ENCODE data around the gene NDRG2. TPM values are rescaled to one million over a fixed set of nuclear protein-coding genes. Genes with fewer than 3 reads are reported as not detected.

Gene NDRG2
- total and polyA plus RNA-seq, 2 donors (not counting 1 experiment from before 2014, with no cell fraction given) = 0.32 to 0.50 TPM

DNA sequence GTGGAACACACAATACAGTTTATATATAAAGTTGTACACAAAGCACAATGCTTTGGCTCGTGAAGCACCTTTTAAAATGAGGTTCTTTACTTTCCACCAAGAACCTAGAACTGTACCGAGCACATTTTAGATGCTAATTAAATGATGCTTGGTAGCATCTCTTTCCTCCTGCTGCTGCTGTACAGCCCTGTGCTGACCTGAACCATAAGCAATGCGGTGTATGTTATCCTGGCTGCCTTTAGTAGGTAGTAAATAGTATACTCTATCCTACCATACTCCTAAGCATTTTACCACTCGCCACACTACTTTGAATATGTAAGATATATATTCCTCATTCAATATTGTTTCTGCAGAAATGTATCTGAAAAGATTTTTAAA, 29.9 kb upstream of the NDRG2 start:
- Histone ChIP-seq H3K9ac (ENCODE audit: insufficient read depth, low read length) (no peak overlapping the region), H3K4me1 (ENCODE audit: control insufficient read depth, extremely low read depth, insufficient read depth, low read length) (no peaks in the 10 kb centered on the region), H3K27ac (ENCODE audit: insufficient read depth, low read length) (no peak overlapping the region), H3K79me2 (ENCODE audit: control insufficient read depth, insufficient read depth, low read length) (no peaks in the 10 kb centered on the region), H2AFZ (ENCODE audit: low read length) (no peak overlapping the region), H3K4me2 (ENCODE audit: extremely low read depth, insufficient read depth, low read length) (no peak overlapping the region), H4K20me1 (ENCODE audit: control insufficient read depth, extremely low read depth, insufficient read depth, low read length) (no peaks in the 10 kb centered on the region), H3K4me3 (replicated peaks in 1 of 4; ENCODE audit: control extremely low read depth in 1 of 4, insufficient read depth in 1 of 4, low read depth in 3 of 4, low read length in 4 of 4) (no peak overlapping the region), H3K9me3 (ENCODE audit: control insufficient read depth, insufficient read depth, low read depth, low read length) (no peaks in the 10 kb centered on the region), H3K36me3 (ENCODE audit: control insufficient read depth, insufficient read depth, low read length) (no peaks in the 10 kb centered on the region), H3K27me3 (ENCODE audit: control insufficient read depth, insufficient read depth, low read length) (no peaks in the 10 kb centered on the region)
- TF ChIP-seq, protein P1, sequence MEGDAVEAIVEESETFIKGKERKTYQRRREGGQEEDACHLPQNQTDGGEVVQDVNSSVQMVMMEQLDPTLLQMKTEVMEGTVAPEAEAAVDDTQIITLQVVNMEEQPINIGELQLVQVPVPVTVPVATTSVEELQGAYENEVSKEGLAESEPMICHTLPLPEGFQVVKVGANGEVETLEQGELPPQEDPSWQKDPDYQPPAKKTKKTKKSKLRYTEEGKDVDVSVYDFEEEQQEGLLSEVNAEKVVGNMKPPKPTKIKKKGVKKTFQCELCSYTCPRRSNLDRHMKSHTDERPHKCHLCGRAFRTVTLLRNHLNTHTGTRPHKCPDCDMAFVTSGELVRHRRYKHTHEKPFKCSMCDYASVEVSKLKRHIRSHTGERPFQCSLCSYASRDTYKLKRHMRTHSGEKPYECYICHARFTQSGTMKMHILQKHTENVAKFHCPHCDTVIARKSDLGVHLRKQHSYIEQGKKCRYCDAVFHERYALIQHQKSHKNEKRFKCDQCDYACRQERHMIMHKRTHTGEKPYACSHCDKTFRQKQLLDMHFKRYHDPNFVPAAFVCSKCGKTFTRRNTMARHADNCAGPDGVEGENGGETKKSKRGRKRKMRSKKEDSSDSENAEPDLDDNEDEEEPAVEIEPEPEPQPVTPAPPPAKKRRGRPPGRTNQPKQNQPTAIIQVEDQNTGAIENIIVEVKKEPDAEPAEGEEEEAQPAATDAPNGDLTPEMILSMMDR (conservative IDR thresholded peaks at IDR 0.05 in 1 of 2, IDR thresholded peaks at IDR 0.05 in 1 of 2; ENCODE audit: low read depth in 1 of 2, low read length in 2 of 2) = no peak
- no peak for TF ChIP-seq EZH2 (IDR thresholded peaks at IDR 0.05; ENCODE audit: low read length, missing control alignments)
- no peak for DNase-seq (ENCODE audit: low read depth in 2 of 2)

DNA sequence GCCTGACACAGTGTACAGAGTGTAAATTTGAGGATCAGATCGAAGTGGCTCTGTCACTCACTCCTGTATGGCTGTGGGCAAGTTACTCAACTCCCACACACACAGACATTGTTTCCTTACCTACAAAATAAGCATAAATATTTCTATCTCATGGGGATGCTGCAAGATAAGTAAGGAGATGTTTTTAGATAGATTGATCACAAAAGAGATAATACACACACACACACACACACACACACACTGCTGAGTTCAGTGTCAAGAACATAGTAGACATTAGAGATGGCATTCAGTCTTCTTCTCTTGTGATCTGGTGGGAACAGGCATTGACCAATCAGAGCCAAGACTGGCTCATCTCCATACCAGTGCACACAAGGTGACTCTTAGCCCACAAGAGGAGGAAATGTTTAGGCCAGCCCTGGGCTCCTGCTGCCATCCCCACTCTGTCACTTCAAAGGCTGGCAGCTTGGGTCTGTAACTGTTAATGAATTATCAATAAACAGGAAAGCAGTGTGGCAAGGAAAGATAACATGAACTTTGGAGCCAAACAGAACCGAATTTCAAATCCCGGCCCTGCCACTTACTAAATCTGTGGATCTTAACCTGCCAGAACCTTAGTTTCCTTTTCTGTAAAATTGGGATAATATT, 29.4 kb upstream of the NDRG2 start:
- Histone ChIP-seq H3K4me1 (ENCODE audit: control insufficient read depth, extremely low read depth, insufficient read depth, low read length) (no peaks in the 10 kb centered on the region), H3K9me3 (ENCODE audit: control insufficient read depth, insufficient read depth, low read depth, low read length) (no peaks in the 10 kb centered on the region)
- no peak for TF ChIP-seq EZH2 (IDR thresholded peaks at IDR 0.05; ENCODE audit: low read length, missing control alignments)
- TF ChIP-seq, protein P1 (conservative IDR thresholded peaks at IDR 0.05 in 1 of 2, IDR thresholded peaks at IDR 0.05 in 1 of 2; ENCODE audit: low read depth in 1 of 2, low read length in 2 of 2) = no peak

DNA sequence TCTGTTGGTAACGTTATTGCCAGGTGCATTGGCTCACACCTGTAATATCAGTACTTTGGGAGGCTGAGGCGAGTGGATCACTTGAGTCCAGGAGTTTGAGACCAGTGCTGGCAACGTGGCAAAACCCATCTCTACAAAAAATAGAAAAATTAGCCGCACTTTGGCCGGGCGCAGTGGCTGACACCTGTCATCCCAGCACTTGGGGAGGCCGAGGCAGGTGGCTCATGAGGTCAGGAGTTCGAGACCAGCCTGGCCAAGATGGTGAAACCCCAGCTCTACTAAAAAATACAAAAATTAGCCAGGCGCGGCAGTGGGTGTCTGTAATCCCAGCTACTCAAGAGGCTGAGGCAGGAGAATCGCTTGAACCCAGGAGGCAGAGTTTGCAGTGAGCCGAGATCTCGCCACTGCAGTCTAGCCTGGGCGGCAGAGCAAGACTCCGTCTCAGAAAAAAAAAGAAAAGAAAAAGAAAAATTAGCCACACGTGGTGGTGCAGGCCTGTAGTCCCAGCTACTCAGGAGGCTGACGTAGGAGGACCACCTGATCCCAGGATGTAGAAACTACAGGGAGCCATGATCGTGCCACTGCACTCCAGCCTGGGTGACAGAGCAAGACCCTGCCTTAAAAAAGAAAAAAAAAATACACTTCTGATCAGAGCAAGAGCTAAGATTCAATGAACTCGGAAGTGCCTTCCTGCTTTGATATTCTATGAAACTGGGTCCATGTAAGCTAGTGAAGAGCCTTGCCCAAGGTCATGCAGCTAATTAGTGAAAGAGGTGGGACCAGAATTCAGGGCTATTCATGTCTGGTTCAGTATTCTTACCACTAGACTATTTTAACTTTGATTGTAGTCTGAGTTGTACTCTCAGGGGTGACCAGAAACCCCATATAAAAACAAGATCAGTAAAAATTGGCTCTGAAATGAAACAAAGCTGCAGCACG, 28.6 kb upstream of the NDRG2 start:
- Histone ChIP-seq H4K20me1 (ENCODE audit: control insufficient read depth, extremely low read depth, insufficient read depth, low read length) (no peaks in the 10 kb centered on the region), H3K4me3 (replicated peaks in 1 of 4; ENCODE audit: control extremely low read depth in 1 of 4, insufficient read depth in 1 of 4, low read depth in 3 of 4, low read length in 4 of 4) (no peak overlapping the region), H3K27me3 (ENCODE audit: control insufficient read depth, insufficient read depth, low read length) (no peaks in the 10 kb centered on the region), H3K9ac (ENCODE audit: insufficient read depth, low read length) (no peak overlapping the region), H3K4me1 (ENCODE audit: control insufficient read depth, extremely low read depth, insufficient read depth, low read length) (no peaks in the 10 kb centered on the region), H3K9me3 (ENCODE audit: control insufficient read depth, insufficient read depth, low read depth, low read length) (no peaks in the 10 kb centered on the region), H2AFZ (ENCODE audit: low read length) (no peak overlapping the region), H3K79me2 (ENCODE audit: control insufficient read depth, insufficient read depth, low read length) (no peaks in the 10 kb centered on the region), H3K27ac (ENCODE audit: insufficient read depth, low read length) (no peak overlapping the region), H3K4me2 (ENCODE audit: extremely low read depth, insufficient read depth, low read length) (no peak overlapping the region), H3K36me3 (ENCODE audit: control insufficient read depth, insufficient read depth, low read length) (no peaks in the 10 kb centered on the region)
- no peak for DNase-seq (ENCODE audit: low read depth in 2 of 2)
- TF ChIP-seq EZH2 (IDR thresholded peaks at IDR 0.05; ENCODE audit: low read length, missing control alignments) = no peak

More for the DNA sequence above, 29.4 kb upstream of the NDRG2 start:
- Histone ChIP-seq H3K27ac (ENCODE audit: insufficient read depth, low read length) (no peak overlapping the region), H3K79me2 (ENCODE audit: control insufficient read depth, insufficient read depth, low read length) (no peaks in the 10 kb centered on the region), H4K20me1 (ENCODE audit: control insufficient read depth, extremely low read depth, insufficient read depth, low read length) (no peaks in the 10 kb centered on the region), H3K27me3 (ENCODE audit: control insufficient read depth, insufficient read depth, low read length) (no peaks in the 10 kb centered on the region), H2AFZ (ENCODE audit: low read length) (no peak overlapping the region), H3K4me2 (ENCODE audit: extremely low read depth, insufficient read depth, low read length) (no peak overlapping the region), H3K4me3 (replicated peaks in 1 of 4; ENCODE audit: control extremely low read depth in 1 of 4, insufficient read depth in 1 of 4, low read depth in 3 of 4, low read length in 4 of 4) (no peak overlapping the region), H3K9ac (ENCODE audit: insufficient read depth, low read length) (no peak overlapping the region), H3K36me3 (ENCODE audit: control insufficient read depth, insufficient read depth, low read length) (no peaks in the 10 kb centered on the region)
- DNase-seq (ENCODE audit: low read depth in 2 of 2) = no peak

Measured in fibroblast of lung (primary cell).